Breast epithelium (tissue), 4 donors: ENCODE measurements around the gene CAMSAP2. TPM values are rescaled to one million over a fixed set of nuclear protein-coding genes. Genes with fewer than 3 reads are reported as not detected.
"Not testable (repeated sequence)": the region's sequence is repeated elsewhere in the genome, so short reads cannot be mapped to it uniquely, and the experiment has no call there.

ENCODE experiments used
- DNase-seq, 2 donors: peaks; one replicate each; pipeline ENCODE4 v3.0.0-alpha.2; 2019; ENCODE audit warnings: low spot score in 2 of 2
- H3K27ac ChIP-seq, 2 donors: fragments of 200-600 bp; sonication (generic) in 1 of 2; one replicate each; pipeline ENCODE4 v1.5.1; 2016 to 2019; ENCODE audit warnings: mild to moderate bottlenecking in 1 of 2
- H3K27me3 ChIP-seq, 2 donors: fragments of 200-600 bp; sonication (generic) in 1 of 2; one replicate each; pipeline versions ENCODE4 v1.5.1 to v1.6.0; 2017 to 2019; ENCODE audit warnings: control low read depth in 1 of 2, mild to moderate bottlenecking in 1 of 2
- H3K36me3 ChIP-seq: fragments of 200-600 bp; one replicate; pipeline ENCODE4 v1.5.1; 2019
- H3K4me1 ChIP-seq, 2 donors: fragments of 200-600 bp; sonication (generic); one replicate each; pipeline ENCODE4 v1.5.1; 2016 to 2019; ENCODE audit warnings: control low read depth in 1 of 2
- H3K4me3 ChIP-seq, 3 donors: fragments of 200-600 bp; sonication (generic); 1 replicate in 2 of 3; 2 replicates in 1 of 3; pipeline ENCODE4 v1.5.1; 2016 to 2019; ENCODE audit warnings: mild to moderate bottlenecking in 3 of 3, moderate library complexity in 2 of 3
- H3K9me3 ChIP-seq, 2 donors: fragments of 200-600 bp; sonication (generic) in 1 of 2; one replicate each; pipeline ENCODE4 v1.5.1; 2016 to 2019; ENCODE audit warnings: control low read depth in 1 of 2
- POLR2A ChIP-seq: fragments of 450-650 bp; IDR thresholded peaks from one replicate; pipeline ENCODE4 v1.6.1; 2016; ENCODE audit warnings: antibody characterized with exemption, mild to moderate bottlenecking, moderate library complexity
- POLR2AphosphoS5 ChIP-seq, 3 donors: sonication (generic); formaldehyde crosslinking; IDR thresholded peaks; one replicate each; pipeline ENCODE4 v1.6.1; 2017; ENCODE audit warnings: antibody characterized with exemption in 3 of 3
- intact Hi-C: fragments of 100-400 bp; cut with DNase I; formaldehyde crosslinking; loops from one replicate; pipeline ENCODE4 v1.15.1; 2023; ENCODE audit warnings: low total_unique reads
- total RNA-seq, 3 donors: library from RNA; depleted of rRNA; stranded (reverse); fragments of >200 nt; gene quantifications; one replicate each; pipeline ENCODE4 v1.1.0, GENCODE V29; 2016
- TF ChIP-seq, protein P1 (sequence below), 3 donors: fragments of 450-650 bp; IDR thresholded peaks; one replicate each; pipeline ENCODE4 v1.5.1; 2016 to 2017; ENCODE audit warnings: antibody characterized with exemption in 3 of 3, mild to moderate bottlenecking in 3 of 3, moderate library complexity in 3 of 3

Gene CAMSAP2
- total RNA-seq, 3 donors from 2014 or later = 36.4 to 42.4 (median 38.6) TPM

DNA sequence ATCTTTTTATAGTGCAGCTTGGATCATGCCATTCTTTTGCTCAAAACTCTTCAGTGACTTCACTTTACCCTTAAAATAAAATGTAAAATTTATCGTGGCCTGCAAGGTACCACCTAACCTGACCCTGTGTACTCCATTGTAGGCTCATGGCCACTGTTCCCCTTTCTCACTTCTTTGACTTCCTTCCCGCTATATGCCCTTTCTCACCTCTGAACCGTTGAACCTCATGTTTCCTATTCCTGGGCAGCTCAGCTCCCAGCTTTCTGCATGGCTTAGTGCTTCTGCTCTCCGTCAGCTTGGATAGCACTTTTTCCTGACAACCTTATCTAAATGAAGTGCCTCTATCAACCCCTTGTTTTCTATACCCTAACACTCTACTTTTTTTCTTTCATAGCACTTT, 73.0 kb downstream of the CAMSAP2 start:
- Histone ChIP-seq H3K36me3 (no peaks in the 10 kb centered on the region), H3K4me1 (peaks cover 0 to 5% of the 10 kb centered on the region in 2 donors), H3K27me3 (no peaks in the 10 kb centered on the region), H3K9me3 (no peaks in the 10 kb centered on the region), H3K27ac (no peak overlapping the region), H3K4me3 (no peak overlapping the region)
- DNase-seq = no peak
- TF ChIP-seq, protein P1, sequence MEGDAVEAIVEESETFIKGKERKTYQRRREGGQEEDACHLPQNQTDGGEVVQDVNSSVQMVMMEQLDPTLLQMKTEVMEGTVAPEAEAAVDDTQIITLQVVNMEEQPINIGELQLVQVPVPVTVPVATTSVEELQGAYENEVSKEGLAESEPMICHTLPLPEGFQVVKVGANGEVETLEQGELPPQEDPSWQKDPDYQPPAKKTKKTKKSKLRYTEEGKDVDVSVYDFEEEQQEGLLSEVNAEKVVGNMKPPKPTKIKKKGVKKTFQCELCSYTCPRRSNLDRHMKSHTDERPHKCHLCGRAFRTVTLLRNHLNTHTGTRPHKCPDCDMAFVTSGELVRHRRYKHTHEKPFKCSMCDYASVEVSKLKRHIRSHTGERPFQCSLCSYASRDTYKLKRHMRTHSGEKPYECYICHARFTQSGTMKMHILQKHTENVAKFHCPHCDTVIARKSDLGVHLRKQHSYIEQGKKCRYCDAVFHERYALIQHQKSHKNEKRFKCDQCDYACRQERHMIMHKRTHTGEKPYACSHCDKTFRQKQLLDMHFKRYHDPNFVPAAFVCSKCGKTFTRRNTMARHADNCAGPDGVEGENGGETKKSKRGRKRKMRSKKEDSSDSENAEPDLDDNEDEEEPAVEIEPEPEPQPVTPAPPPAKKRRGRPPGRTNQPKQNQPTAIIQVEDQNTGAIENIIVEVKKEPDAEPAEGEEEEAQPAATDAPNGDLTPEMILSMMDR (IDR thresholded peaks at IDR 0.05) = no peak
- TF ChIP-seq POLR2AphosphoS5 (IDR thresholded peaks at IDR 0.05) = no peak
- TF ChIP-seq POLR2A = no peak
- intact Hi-C loops = no loop called here

DNA sequence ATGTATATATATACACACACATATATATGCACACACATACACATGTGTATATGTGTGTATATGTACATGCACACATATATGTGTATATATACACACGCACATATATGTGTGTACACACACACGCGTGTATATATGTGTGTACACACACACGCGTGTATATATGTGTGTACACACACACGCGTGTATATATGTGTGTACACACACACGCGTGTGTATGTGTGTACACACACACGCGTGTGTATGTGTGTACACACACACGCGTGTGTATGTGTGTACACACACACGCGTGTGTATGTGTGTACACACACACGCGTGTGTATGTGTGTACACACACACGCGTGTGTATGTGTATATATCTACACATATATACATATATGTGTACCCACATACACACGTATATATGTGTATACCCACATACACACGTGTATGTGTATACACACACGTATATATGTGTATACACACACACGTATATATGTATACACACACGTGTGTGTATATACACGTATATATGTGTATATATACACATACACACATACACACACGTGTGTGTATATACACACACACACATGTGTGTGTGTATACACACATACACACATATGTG, 78.0 kb downstream of the CAMSAP2 start:
- H3K36me3 ChIP-seq, DNase-seq, H3K27me3 ChIP-seq, H3K4me3 ChIP-seq, H3K27ac ChIP-seq, H3K9me3 ChIP-seq, intact Hi-C loops, H3K4me1 ChIP-seq: not testable (repeated sequence)

- Histone ChIP-seq H3K9me3 (no peaks in the 10 kb centered on the region), H3K36me3 (no peaks in the 10 kb centered on the region), H3K4me1 (no peaks in the 10 kb centered on the region), H3K4me3 (no peak overlapping the region), H3K27me3 (no peaks in the 10 kb centered on the region), H3K27ac (no peak overlapping the region)
- no peak for TF ChIP-seq POLR2AphosphoS5 (IDR thresholded peaks at IDR 0.05)
- TF ChIP-seq POLR2A = no peak
- TF ChIP-seq, protein P1 (IDR thresholded peaks at IDR 0.05) = no peak
- no peak for DNase-seq
- intact Hi-C loops = no loop called here
Observed at GRCh38 chr1:200818248-200818647, 79.6 kb downstream of the CAMSAP2 start.

- no peak for TF ChIP-seq POLR2A
- TF ChIP-seq POLR2AphosphoS5 (IDR thresholded peaks at IDR 0.05) = no peak
- H3K27me3 ChIP-seq = no peaks in the 10 kb centered on the region
- H3K4me3 ChIP-seq = no peak overlapping the region
- intact Hi-C loops = no loop called here
- no peak overlapping the region for H3K27ac ChIP-seq
- no peaks in the 10 kb centered on the region for H3K4me1 ChIP-seq
- no peaks in the 10 kb centered on the region for H3K9me3 ChIP-seq
- no peaks in the 10 kb centered on the region for H3K36me3 ChIP-seq
- DNase-seq = no peak
Observed at GRCh38 chr1:200819726-200820125, 81.0 kb downstream of the CAMSAP2 start.

GRCh38 chr1:200831091-200831490, 92.4 kb downstream of the CAMSAP2 start:
- Histone ChIP-seq H3K36me3 (no peaks in the 10 kb centered on the region), H3K27me3 (no peaks in the 10 kb centered on the region), H3K9me3 (no peaks in the 10 kb centered on the region), H3K27ac (no peak overlapping the region), H3K4me1 (no peaks in the 10 kb centered on the region), H3K4me3 (no peak overlapping the region)
- intact Hi-C loops = no loop called here
- DNase-seq = no peak
- TF ChIP-seq POLR2A (no peak), POLR2AphosphoS5 (IDR thresholded peaks at IDR 0.05) (no peak)

DNA sequence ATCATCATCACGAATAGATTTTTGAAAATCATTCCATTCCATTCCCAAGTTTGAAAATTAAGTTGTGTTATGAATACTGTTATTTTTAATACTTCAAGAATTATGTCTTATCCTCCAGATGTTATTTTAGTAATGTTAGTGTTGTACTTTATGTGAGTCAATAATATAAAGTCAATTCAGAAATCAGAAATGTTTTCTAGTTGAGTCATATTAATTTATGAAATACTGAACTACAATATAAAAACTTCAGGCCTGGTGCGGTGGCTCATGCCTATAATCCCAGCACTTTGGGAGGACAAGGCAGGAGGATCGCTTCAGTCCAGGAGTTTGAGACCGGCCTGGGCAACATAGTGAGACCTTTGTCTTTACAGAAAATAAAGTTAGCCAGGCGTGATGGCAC, 95.7 kb downstream of the CAMSAP2 start:
- H3K27me3 ChIP-seq = no peaks in the 10 kb centered on the region
- TF ChIP-seq, protein P1 (IDR thresholded peaks at IDR 0.05) = no peak
- H3K4me3 ChIP-seq = no peak overlapping the region
- H3K36me3 ChIP-seq = no peaks in the 10 kb centered on the region
- no peaks in the 10 kb centered on the region for H3K4me1 ChIP-seq
- intact Hi-C loops = no loop called here
- DNase-seq = no peak
- no peak overlapping the region for H3K27ac ChIP-seq
- no peaks in the 10 kb centered on the region for H3K9me3 ChIP-seq

DNA sequence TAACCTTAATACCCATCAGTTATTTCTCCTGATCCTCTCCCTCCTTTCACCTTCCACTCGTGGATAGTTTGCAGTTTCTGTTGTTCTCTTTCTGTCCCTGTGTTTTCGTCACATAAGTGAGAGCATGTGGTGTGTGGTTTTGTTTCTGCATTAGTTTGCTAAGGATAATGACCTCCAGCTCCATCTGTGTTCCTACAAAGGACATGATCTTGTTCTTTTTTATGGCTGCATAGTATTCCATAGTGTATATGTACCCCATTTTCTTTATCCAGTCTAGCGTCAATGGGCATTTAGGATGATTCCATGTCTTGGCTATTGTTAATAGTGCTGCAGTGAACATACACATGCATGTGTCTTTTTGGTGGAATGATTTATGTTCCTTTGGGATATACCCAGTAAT, 97.5 kb downstream of the CAMSAP2 start:
- H3K4me1 ChIP-seq = no peaks in the 10 kb centered on the region
- H3K9me3 ChIP-seq = no peaks in the 10 kb centered on the region
- no peak overlapping the region for H3K27ac ChIP-seq
- no peaks in the 10 kb centered on the region for H3K36me3 ChIP-seq
- DNase-seq = no peak
- no peaks in the 10 kb centered on the region for H3K27me3 ChIP-seq
- intact Hi-C loops = no loop called here
- no peak overlapping the region for H3K4me3 ChIP-seq
- TF ChIP-seq, protein P1 (IDR thresholded peaks at IDR 0.05) = no peak
- no peak for TF ChIP-seq POLR2AphosphoS5 (IDR thresholded peaks at IDR 0.05)
- TF ChIP-seq POLR2A = no peak
